ENCODE measurements around the gene MTA3.

GRCh38 chr2:42653039-42653438, 84.6 kb downstream of the MTA3 start:
- TF ChIP-seq, protein P1, sequence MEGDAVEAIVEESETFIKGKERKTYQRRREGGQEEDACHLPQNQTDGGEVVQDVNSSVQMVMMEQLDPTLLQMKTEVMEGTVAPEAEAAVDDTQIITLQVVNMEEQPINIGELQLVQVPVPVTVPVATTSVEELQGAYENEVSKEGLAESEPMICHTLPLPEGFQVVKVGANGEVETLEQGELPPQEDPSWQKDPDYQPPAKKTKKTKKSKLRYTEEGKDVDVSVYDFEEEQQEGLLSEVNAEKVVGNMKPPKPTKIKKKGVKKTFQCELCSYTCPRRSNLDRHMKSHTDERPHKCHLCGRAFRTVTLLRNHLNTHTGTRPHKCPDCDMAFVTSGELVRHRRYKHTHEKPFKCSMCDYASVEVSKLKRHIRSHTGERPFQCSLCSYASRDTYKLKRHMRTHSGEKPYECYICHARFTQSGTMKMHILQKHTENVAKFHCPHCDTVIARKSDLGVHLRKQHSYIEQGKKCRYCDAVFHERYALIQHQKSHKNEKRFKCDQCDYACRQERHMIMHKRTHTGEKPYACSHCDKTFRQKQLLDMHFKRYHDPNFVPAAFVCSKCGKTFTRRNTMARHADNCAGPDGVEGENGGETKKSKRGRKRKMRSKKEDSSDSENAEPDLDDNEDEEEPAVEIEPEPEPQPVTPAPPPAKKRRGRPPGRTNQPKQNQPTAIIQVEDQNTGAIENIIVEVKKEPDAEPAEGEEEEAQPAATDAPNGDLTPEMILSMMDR (IDR thresholded peaks at IDR 0.05; ENCODE audit: low read depth, low read length): no peak
- no peak for TF ChIP-seq EZH2phosphoT487 (IDR thresholded peaks at IDR 0.05; ENCODE audit: low read depth)
